Measurements from ENCODE around the gene GPR160. TPM values are rescaled to one million over a fixed set of nuclear protein-coding genes. Genes with fewer than 3 reads are reported as not detected.

The GPR160 gene
- polyA plus RNA-seq, 3 donors, result 10.0 to 19.7 (median 11.5) TPM

GRCh38 chr3:170002879-170003278, 34.9 kb upstream of the GPR160 start:
- H3K27me3 Mint-ChIP-seq (ENCODE audit: low read depth in 3 of 3), result peaks cover 0 to 6% (median 0%) of the 10 kb centered on the region in 3 donors
- Histone ChIP-seq H3K79me2 (ENCODE audit: insufficient read depth, low read length) (no peaks in the 10 kb centered on the region), H3K4me2 (replicated peaks; ENCODE audit: extremely low read depth, low read length, poor library complexity, severe bottlenecking) (peak overlapping the region; percentile 63), H4K20me1 (ENCODE audit: insufficient read depth, low read length) (no peaks in the 10 kb centered on the region), H3K27me3 (ENCODE audit: control insufficient read depth in 2 of 2, insufficient read depth in 2 of 2, low read length in 2 of 2) (no peaks in the 10 kb centered on the region), H3K4me1 (ENCODE audit: control insufficient read depth in 1 of 2, insufficient read depth in 2 of 2, low read length in 2 of 2) (peaks cover 57 to 59% of the 10 kb centered on the region in 2 donors), H3K27ac (ENCODE audit: low read depth in 1 of 2, low read length in 2 of 2) (peak overlapping the region; percentile 52 to 73), H2AFZ (ENCODE audit: insufficient read depth, low read depth, low read length, poor library complexity, severe bottlenecking) (peak overlapping the region; percentile 60), H3K9me3 (replicated peaks in 1 of 2; ENCODE audit: control insufficient read depth in 1 of 2, insufficient read depth in 1 of 2, low read length in 2 of 2) (no peaks in the 10 kb centered on the region), H3K4me3 (replicated peaks in 1 of 3; ENCODE audit: low read depth in 2 of 3, low read length in 3 of 3) (peak overlapping the region; percentile 18 to 66 (median 29)), H3K36me3 (replicated peaks in 1 of 2; ENCODE audit: control insufficient read depth in 1 of 2, insufficient read depth in 2 of 2, low read length in 2 of 2) (no peaks in the 10 kb centered on the region), H3K9ac (ENCODE audit: insufficient read depth, low read length, poor library complexity, severe bottlenecking) (peak overlapping the region; percentile 34)
- H3K4me3 Mint-ChIP-seq, result peak overlapping the region; percentile 86 to 90
- peak overlapping the region; percentile 67 to 93 (median 91) for H3K27ac Mint-ChIP-seq
- peaks cover 65% of the 10 kb centered on the region for H3K4me1 Mint-ChIP-seq
- intact Hi-C loops (cut with micrococcal nuclease), result no loop called here
- no CpG with 5 or more reads among the region's 1 CpG for WGBS (ENCODE audit: insufficient coverage)
- peaks cover 4 to 9% of the 10 kb centered on the region in 2 donors for H3K36me3 Mint-ChIP-seq
- peaks cover 0 to 4% (median 0%) of the 10 kb centered on the region in 7 donors for H3K9me3 Mint-ChIP-seq
- DNase-seq, result peak; percentile 21 to 63 (median 39)
- TF ChIP-seq CTCF (IDR thresholded peaks at IDR 0.05), result no peak

GRCh38 chr3:170003881-170004356, 33.9 kb upstream of the GPR160 start:
- H3K9ac ChIP-seq (ENCODE audit: insufficient read depth, low read length, poor library complexity, severe bottlenecking), result no peak overlapping the region
- no peaks in the 10 kb centered on the region for H3K27me3 ChIP-seq (ENCODE audit: control insufficient read depth in 2 of 2, insufficient read depth in 2 of 2, low read length in 2 of 2)
- H3K4me1 ChIP-seq (ENCODE audit: control insufficient read depth in 1 of 2, insufficient read depth in 2 of 2, low read length in 2 of 2), result peaks cover 51 to 53% of the 10 kb centered on the region in 2 donors
- H2AFZ ChIP-seq (ENCODE audit: insufficient read depth, low read depth, low read length, poor library complexity, severe bottlenecking), result peak overlapping the region; percentile 41
- no peak for TF ChIP-seq CTCF (IDR thresholded peaks at IDR 0.05)
- H3K36me3 ChIP-seq (replicated peaks in 1 of 2; ENCODE audit: control insufficient read depth in 1 of 2, insufficient read depth in 2 of 2, low read length in 2 of 2), result no peaks in the 10 kb centered on the region
- Mint-ChIP-seq H3K27me3 (ENCODE audit: low read depth in 3 of 3) (peaks cover 0 to 6% (median 0%) of the 10 kb centered on the region in 3 donors), H3K27ac (peak overlapping the region in 3 of 7 donors; percentile 4 to 65 (median 21)), H3K4me3 (no peak overlapping the region), H3K4me1 (peaks cover 60% of the 10 kb centered on the region), H3K9me3 (peaks cover 0 to 4% (median 0%) of the 10 kb centered on the region in 7 donors), H3K36me3 (peaks cover 4 to 9% of the 10 kb centered on the region in 2 donors)
- no peak for DNase-seq
- 100% methylated on average over 1 of the region's 2 CpGs for WGBS (ENCODE audit: insufficient coverage)
- intact Hi-C loops (cut with micrococcal nuclease), result no loop called here
- H3K9me3 ChIP-seq (replicated peaks in 1 of 2; ENCODE audit: control insufficient read depth in 1 of 2, insufficient read depth in 1 of 2, low read length in 2 of 2), result no peaks in the 10 kb centered on the region
- no peaks in the 10 kb centered on the region for H4K20me1 ChIP-seq (ENCODE audit: insufficient read depth, low read length)
- H3K4me3 ChIP-seq (replicated peaks in 1 of 3; ENCODE audit: low read depth in 2 of 3, low read length in 3 of 3), result no peak overlapping the region
- no peaks in the 10 kb centered on the region for H3K79me2 ChIP-seq (ENCODE audit: insufficient read depth, low read length)
- no peak overlapping the region for H3K4me2 ChIP-seq (replicated peaks; ENCODE audit: extremely low read depth, low read length, poor library complexity, severe bottlenecking)
- H3K27ac ChIP-seq (ENCODE audit: low read depth in 1 of 2, low read length in 2 of 2), result peak overlapping the region in 1 of 2 donors; percentile 73

Data from CD14-positive monocyte (primary cell).